ENCODE data around the gene HOXB6. TPM values are rescaled to one million over a fixed set of nuclear protein-coding genes. Genes with fewer than 3 reads are reported as not detected.

HOXB6 gene
- total RNA-seq, 1 experiment from 2014 or later, result 64.8 TPM

- CTCF ChIA-PET, result interaction anchor here (0.7 to 3.4 kb wide), 8 partner anchors 9 to 588 kb away, joined by 3 to 12 read pairs (median 5); no protein-coding TSS in a partner anchor
- no peak overlapping the region for H2AFZ ChIP-seq (ENCODE audit: low read depth, low read length, poor library complexity, severe bottlenecking)
- H3K36me3 ChIP-seq (ENCODE audit: control insufficient read depth in 1 of 2, insufficient read depth in 2 of 2, low read length in 2 of 2), result no peaks in the 10 kb centered on the region
- peak overlapping the region; percentile 80 to 90 for H3K4me3 ChIP-seq (replicated peaks in 1 of 2; ENCODE audit: low read depth in 1 of 2, low read length in 2 of 2)
- H3K9me2 ChIP-seq (ENCODE audit: insufficient read depth), result no peaks in the 10 kb centered on the region
- RAD21 ChIA-PET (ENCODE audit: low non-redundant PET in 1 of 2, low total read pairs in 2 of 2, uncharacterized antibody in 2 of 2, unreplicated experiment in 2 of 2), result interaction anchor here in 1 of 2 experiments (0.6 kb wide), 1 partner anchor 15 kb away, joined by 4 read pairs; no protein-coding TSS in a partner anchor
- no peaks in the 10 kb centered on the region for H4K20me1 ChIP-seq (ENCODE audit: insufficient read depth)
- H3K27me3 ChIP-seq (ENCODE audit: insufficient read depth, low read length), result no peaks in the 10 kb centered on the region
- H3K9ac ChIP-seq (ENCODE audit: low read length), result peak overlapping the region; percentile 97
- DNase-seq (ENCODE audit: low read depth, low spot score), result no peak
- H3K9me3 ChIP-seq (ENCODE audit: control insufficient read depth in 1 of 2, insufficient read depth in 1 of 2, low read depth in 1 of 2, low read length in 2 of 2), result no peaks in the 10 kb centered on the region
- H3K79me2 ChIP-seq (ENCODE audit: insufficient read depth, low read length), result peaks cover 83% of the 10 kb centered on the region
- POLR2A ChIA-PET, result interaction anchor here (0.7 to 1.9 kb wide), 3 partner anchors 12 to 396 kb away, joined by 3 to 11 read pairs (median 8); partner anchors contain the start of gene HOXB9
- peak overlapping the region; percentile 88 for H3K27ac ChIP-seq (ENCODE audit: low read depth, low read length)
- peak overlapping the region; percentile 95 for H3K4me2 ChIP-seq (ENCODE audit: low read length)
- ATAC-seq, result no peak
- intact Hi-C loops (cut with micrococcal nuclease), result loop anchor here (2.0 to 10.0 kb wide), 2 partner anchors 129 to 353 kb away; no protein-coding TSS in a partner anchor
- H3K4me1 ChIP-seq (ENCODE audit: control insufficient read depth in 1 of 2, insufficient read depth in 2 of 2, low read length in 2 of 2), result peaks cover 15 to 60% of the 10 kb centered on the region in 2 experiments; a peak in 3 of 4 replicates
- TSS peak; percentile 22 for BruUV-seq (replicated peaks)
- TF ChIP-seq CTCF (IDR thresholded peaks at IDR 0.05 in 2 of 3, conservative IDR thresholded peaks at IDR 0.05 in 1 of 3; ENCODE audit: borderline replicate concordance in 1 of 3, insufficient read depth in 1 of 3, low read depth in 2 of 3, low read length in 2 of 3), result no peak
- TF ChIP-seq EZH2phosphoT487 (IDR thresholded peaks at IDR 0.05; ENCODE audit: borderline replicate concordance), result no peak
- TF ChIP-seq ELF1 (IDR thresholded peaks at IDR 0.05; ENCODE audit: borderline replicate concordance, low read depth), result no peak
- TF ChIP-seq EZH2 (IDR thresholded peaks at IDR 0.05), result no peak
- TF ChIP-seq CEBPB (IDR thresholded peaks at IDR 0.05; ENCODE audit: low read depth), result no peak
- TF ChIP-seq, protein P1, sequence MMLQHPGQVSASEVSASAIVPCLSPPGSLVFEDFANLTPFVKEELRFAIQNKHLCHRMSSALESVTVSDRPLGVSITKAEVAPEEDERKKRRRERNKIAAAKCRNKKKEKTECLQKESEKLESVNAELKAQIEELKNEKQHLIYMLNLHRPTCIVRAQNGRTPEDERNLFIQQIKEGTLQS (IDR thresholded peaks at IDR 0.05), result no peak
- TF ChIP-seq ZNF274 (IDR thresholded peaks at IDR 0.05; ENCODE audit: low read depth, low read length), result no peak
These were observed 9.3 kb upstream of the HOXB6 start for GRCh38 chr17:48613862-48614694.
